ELR (cell line): ENCODE results near the gene TRAF3IP1.
A peak's percentile ranks its signal among the peaks of the same experiment; 100 is the strongest.
"Not testable (repeated sequence)": the region's sequence is repeated elsewhere in the genome, so short reads cannot be mapped to it uniquely, and the experiment has no call there.

ENCODE experiments used
- DNase-seq: peaks from one replicate; pipeline ENCODE4 v3.0.0-alpha.2; 2015; ENCODE audit warnings: low read depth

The TRAF3IP1 gene

GRCh38 chr2:238427435-238428162 lies 107.3 kb downstream of the TRAF3IP1 start:
- peak; percentile 36 for DNase-seq

DNA sequence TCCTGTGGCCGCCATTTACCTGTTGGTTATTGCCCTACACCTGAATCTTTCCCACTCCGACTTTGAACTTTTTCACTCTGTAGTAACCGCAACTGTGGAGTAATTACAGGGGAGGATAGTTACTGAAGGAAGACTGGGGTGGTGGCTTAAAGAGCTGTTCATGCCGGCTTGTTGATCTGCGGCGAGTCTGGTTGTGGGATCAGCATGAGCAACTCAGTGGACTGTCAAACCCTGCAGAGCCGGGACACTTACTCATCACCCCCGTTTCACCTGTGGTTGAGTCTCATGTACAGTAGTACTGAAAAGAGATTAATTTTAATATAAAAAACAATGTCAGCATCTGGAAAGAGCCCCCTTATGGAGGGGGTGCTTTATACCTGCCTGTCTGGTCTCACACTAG lies 108.5 kb downstream of the TRAF3IP1 start:
- DNase-seq: peak; percentile 46

- no peak for DNase-seq
These were observed 110.5 kb downstream of the TRAF3IP1 start for GRCh38 chr2:238430781-238431180.

- no peak for DNase-seq
These were observed 111.1 kb downstream of the TRAF3IP1 start for GRCh38 chr2:238431456-238431855.

- DNase-seq: peak; percentile 34
These were observed 113.1 kb downstream of the TRAF3IP1 start for GRCh38 chr2:238433300-238433915.

- DNase-seq: peak; percentile 96
These were observed 113.9 kb downstream of the TRAF3IP1 start for GRCh38 chr2:238433941-238434845.

DNA sequence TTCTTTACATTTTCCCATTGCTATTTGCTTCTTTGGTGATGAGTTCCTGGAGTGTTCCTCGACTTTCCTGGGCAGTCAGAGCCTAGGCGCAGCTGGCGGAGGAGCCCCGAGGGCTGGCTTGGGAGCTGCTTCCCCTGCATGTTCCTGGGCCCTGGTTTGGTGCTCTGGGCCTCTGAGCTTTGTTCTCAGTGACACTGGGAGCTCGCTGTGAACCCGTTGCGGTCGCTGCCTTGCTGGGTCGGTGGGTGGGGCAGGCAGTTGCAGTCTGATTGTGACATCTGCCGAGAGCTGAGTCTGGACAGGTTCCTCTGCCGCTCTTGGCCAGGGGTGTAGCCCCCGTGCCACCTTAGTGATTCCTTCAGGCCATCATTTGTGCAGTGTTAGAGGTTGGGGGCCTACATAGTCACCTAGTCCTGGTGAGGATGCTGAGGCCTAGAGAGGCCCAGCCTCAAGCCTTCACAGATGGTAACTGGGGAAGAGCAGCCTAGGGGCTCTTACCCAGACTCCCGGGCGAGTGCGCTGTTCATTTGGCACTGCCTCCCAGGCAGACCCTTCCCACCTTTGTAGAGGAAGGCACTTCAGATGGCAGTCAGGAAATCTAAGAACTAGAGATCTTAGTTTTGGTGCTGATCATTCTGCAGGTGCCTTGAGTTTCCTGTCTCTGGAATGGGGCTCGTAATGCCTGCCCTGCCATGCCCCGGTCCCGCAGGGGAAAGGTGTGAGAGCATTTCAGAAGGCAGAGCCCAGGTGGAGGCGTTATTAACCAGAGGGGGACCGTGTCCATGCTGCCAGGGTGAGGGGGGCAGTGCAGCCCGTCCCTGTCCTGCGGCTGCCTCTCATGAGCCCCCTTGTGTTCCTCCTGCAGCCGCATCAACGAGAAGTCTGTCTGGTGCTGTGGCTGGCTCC lies 114.8 kb downstream of the TRAF3IP1 start:
- peak; percentile 66 for DNase-seq

DNA sequence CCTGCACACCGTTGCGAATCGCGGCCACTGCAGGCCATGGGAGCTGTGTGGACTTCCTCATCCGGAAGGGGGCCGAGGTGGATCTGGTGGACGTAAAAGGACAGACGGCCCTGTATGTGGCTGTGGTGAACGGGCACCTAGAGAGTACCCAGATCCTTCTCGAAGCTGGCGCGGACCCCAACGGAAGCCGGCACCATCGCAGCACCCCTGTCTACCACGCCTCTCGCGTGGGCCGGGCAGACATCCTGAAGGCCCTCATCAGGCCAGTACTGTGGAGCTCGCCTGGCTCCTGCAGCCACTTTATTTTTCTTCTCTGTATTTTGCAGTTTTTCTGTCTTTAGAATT lies 115.4 kb downstream of the TRAF3IP1 start:
- peak; percentile 35 for DNase-seq

DNA sequence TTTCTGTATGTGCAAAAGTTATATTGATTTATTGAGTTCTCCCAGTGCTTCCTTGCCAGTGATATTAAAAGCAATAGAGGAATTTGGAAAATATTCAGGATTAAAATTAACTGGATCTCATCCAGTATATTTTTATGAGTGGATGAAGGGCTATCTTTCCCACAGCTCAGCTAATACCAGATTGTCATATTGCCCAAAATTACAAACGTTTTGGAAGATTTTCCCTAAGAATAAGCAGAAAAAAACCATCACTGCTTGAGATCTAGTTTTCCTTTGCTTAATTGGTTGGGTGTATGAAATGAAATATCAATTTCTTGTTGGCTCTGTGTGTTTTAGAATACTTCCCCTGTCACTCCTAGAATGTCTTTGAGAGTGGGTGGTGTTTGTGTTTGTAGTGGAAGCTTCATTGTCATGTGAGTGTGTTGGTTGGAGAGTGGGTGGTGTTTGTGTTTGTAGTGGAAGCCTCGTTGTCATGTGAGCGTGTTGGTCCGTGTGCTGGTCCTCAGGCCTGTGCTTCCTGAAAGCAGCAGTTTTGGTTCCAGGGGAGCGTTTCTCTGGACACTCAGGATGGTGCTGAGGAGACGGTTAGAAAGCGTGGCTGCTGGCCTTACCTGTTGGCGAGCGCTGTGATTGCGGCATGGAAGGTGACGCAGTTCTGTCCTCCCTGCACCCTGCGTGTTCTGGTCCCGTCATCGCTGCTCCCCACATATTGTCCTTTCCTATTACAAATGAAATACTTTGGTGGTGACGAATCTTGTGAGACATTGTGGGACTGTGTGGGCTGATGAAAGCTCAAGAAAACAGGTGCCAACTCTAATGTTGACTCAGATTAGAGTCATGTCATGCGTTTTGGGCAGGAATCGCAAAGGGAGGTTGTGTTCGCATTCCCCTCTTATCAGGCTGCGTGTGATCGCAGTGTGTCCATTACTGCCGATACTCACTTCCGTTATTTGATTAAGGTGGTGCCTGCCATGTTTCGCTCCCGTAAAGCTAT lies 118.8 kb downstream of the TRAF3IP1 start:
- peak; percentile 100 for DNase-seq

DNA sequence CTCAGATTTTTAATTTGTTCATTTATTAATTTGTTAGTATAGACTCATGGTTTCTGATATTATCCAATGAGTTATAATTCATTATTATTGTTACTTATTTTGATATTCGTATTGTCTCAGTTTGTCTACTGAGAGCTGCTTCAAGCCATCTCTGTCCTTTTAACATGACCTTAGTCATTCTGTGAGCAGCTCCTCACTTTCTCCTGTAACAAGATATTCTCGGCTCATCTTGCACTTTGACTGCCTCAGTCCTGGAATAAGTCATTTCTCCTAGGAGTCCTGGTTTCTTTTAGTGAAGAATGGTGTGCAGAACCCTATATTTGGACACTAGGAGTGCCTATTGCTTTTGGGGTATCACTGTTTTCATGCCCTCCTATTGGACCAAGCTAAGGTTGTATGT lies 119.6 kb downstream of the TRAF3IP1 start:
- peak; percentile 38 for DNase-seq

- no peak for DNase-seq
These were observed 120.0 kb downstream of the TRAF3IP1 start for GRCh38 chr2:238440331-238440730.

- DNase-seq: no peak
These were observed 120.4 kb downstream of the TRAF3IP1 start for GRCh38 chr2:238440767-238441166.

DNA sequence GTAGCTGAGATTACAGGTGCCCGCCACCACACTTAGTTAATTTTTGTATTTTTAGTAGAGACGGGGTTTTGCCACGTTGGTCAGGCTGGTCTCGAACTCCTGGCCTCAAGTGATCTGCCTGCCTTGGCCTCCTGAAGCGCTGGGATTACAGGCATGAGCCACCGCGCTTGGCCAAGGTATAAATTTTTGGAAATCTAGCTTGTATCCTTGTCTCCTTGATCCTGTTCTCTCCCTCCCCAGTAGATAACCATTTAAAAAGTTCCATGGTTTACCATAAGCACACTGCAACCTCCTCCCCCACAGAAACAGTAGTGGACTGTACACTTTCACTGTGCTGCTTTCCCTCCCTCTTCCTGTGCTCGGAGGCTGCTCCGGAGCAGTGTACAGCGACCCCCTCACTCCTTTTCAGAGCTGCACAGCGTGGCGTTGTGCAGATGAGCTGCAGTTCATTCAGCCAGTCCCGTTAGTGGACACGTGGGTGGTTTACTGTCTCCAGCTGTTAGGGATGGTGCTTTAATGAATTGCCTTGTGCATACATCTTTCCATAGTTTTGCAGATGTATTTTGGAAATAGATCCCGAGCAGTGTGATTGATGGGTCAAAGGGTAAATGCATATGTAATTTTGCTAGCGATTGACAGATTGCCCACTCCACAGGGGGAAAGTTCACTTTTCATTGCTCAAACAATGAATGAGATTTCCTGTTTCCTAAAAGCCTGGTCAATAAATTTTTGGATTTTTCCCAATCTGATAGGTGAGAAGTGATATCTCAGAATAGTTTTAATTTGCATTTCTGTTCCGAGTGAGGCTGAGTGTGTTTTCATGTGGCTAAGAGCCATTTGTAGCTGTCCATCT lies 121.2 kb downstream of the TRAF3IP1 start:
- DNase-seq: no peak

DNA sequence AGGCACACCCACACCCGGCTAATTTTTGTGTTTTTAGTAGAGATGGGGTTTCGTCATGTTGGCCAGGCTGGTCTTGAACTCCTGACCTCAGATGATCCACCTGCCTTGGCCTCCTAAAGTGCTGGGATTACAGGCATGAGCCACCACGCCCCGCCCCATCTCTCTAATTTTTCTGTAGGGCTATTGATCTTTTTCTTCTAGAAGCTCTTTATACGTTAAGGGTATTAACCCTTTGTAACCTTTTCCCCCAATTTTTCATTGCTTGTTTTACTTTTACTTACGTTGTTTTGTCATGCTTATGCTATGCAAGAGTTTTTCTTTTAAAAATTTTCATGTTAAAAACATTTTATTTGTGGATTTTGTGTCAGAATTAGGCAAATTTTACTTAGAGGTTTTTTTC lies 121.9 kb downstream of the TRAF3IP1 start:
- not testable (repeated sequence) for DNase-seq

- no peak for DNase-seq
These were observed 123.9 kb downstream of the TRAF3IP1 start for GRCh38 chr2:238444242-238444641.

DNA sequence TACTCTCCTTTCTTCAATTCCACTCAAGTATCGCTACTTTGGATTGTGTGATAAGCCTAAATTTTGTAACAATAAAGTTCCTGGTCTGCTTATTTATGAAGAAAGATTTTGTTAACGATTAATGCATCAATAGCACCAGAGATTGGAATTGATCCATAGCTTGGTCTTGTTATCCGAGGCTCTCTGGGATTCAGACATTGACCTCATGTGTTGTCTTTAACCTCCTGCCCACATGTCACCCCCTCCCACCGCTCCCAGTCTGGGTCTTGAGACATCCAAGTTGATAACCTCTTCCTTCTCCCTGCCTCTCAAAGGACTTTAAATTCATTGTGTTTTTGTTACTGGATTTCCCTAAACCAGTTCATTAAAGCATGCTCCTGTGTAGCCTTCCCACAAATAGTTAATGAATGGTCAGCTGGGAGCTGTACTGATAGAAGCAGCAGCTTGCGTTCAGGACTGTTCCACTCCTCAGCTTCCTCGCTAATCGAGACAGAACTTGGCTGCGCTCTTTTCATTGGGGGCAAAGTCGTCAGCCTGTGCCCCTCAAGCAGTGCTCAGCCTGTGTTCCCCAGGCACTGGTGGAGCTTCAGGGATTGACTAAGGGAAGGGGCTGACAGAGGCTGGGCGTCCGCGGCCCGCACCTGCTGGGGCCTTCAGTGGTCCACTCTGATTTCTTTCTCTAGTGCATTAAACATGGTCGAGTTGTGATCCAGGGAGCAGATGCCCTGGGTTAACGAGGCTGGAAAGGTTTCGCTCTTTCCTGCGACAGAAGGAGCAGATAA lies 125.3 kb downstream of the TRAF3IP1 start:
- DNase-seq: no peak

DNA sequence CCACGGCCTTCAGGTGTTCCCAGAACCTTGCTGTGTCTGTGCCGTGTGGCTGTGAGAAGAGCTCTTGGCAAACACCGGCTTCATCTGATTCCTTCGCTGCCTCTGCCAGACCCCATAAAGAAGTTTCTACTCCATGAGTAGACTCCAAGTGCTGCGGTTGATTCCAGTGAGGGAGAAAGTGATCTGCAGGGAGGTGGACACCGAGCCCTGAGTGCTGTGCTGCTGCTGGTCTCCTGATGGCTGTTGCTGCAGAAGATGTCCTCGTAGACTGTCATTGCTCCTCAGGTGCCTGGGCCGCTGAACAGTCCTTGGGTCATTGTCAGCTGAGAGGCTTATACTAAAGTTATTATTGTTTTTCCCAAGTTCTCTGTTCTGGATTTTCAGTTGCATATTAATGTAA lies 126.1 kb downstream of the TRAF3IP1 start:
- DNase-seq: no peak

DNA sequence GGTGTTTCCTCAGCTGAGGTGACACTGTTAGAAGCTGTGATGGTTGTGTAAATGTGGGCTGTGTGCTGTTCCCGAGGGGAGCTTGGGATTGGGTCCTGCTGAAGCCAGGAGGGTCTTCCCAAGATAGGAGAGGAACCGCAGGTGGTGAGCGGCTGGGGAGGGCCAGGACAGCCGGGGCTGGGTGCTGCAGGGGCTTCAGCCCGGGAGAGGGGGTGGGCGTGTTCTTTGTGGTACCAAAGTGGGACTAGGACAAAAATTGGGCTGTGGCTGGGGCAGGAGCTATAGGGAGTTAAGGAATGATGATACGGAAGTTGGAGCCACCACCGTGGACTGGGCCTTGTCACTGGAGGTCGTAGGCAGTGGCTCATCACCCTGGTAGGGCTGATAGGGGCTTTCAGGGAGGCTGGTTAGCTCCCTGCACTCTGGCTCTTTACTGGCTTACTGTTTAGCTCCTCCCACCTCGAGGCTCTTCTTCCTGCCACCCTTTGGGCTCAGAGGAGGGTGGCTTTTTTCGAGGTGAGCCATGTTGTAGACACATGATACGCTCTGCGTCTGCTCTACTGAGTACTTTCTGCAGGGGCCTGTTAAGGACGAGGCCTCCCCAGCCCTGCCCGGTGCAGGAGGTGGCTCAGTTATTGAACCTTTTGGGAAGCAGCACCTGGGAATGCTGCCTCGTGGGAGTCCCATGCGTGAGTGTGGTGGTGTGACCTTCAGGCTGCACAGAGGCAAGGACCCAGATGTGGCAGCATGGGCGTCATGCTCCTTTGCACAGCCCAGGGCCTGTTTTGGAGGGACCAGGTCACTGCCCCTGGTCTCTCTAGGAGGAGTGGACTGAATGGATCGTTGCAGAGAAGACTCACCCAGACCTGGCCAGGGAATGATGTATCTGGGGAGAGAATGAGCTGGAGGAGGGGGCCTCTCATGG lies 128.0 kb downstream of the TRAF3IP1 start:
- DNase-seq: no peak
